DND-41 (cell line): ENCODE data around the gene EIF5B.
"Not testable (repeated sequence)": the region's sequence is repeated elsewhere in the genome, so short reads cannot be mapped to it uniquely, and the experiment has no call there.

Experiments used
- ATAC-seq: fragments of 200-7000 bp; cut with Tn5 transposase; 3 replicates; pipeline ENCODE4 v1.9.1; 2021; ENCODE audit warnings: low read depth; ENCODE audit not compliant: insufficient read depth
- DNase-seq: peaks from one replicate; pipeline ENCODE4 v3.0.0-alpha.2; 2020
- H2AFZ ChIP-seq: 2 replicates; pipeline ENCODE4 v1.6.0; 2012; ENCODE audit warnings: low read depth, low read length
- H3K27ac ChIP-seq: 2 replicates; pipeline ENCODE4 v1.5.1; 2012; ENCODE audit warnings: low read length, inconsistent platforms
- H3K27me3 ChIP-seq: fragments of 200-600 bp; sonication (generic); 2 replicates; pipeline ENCODE4 v1.6.0; 2012; ENCODE audit warnings: low read length, mild to moderate bottlenecking, inconsistent platforms; ENCODE audit not compliant: insufficient read depth, poor library complexity
- H3K36me3 ChIP-seq: 2 replicates; pipeline ENCODE4 v1.5.1; 2012; ENCODE audit warnings: low read length, inconsistent platforms; ENCODE audit not compliant: insufficient read depth
- H3K4me1 ChIP-seq: 2 replicates; pipeline ENCODE4 v1.5.1; 2012; ENCODE audit warnings: mild to moderate bottlenecking, low read length; ENCODE audit not compliant: insufficient read depth
- H3K4me2 ChIP-seq: 2 replicates; pipeline ENCODE4 v1.6.0; 2012; ENCODE audit warnings: mild to moderate bottlenecking, moderate library complexity, low read length, inconsistent platforms; ENCODE audit not compliant: insufficient read depth
- H3K4me3 ChIP-seq, 2 experiments: fragments of 200-600 bp in 1 of 2; shearing (Covaris generic) in 1 of 2; 2 replicates each; pipeline ENCODE4 v1.5.1; 2012 to 2016; ENCODE audit warnings: inconsistent platforms in 2 of 2, low read length in 2 of 2, mild to moderate bottlenecking in 2 of 2, low read depth in 1 of 2, moderate library complexity in 1 of 2
- H3K79me2 ChIP-seq: 2 replicates; pipeline ENCODE4 v1.6.0; 2012; ENCODE audit warnings: low read length, inconsistent platforms; ENCODE audit not compliant: insufficient read depth
- H3K9ac ChIP-seq: 2 replicates; pipeline ENCODE4 v1.6.0; 2012; ENCODE audit warnings: low read depth, mild to moderate bottlenecking, inconsistent platforms, low read length, moderate library complexity
- H3K9me3 ChIP-seq: 2 replicates; pipeline ENCODE4 v1.5.1; 2012; ENCODE audit warnings: low read length, moderate library complexity, mild to moderate bottlenecking, inconsistent platforms; ENCODE audit not compliant: insufficient read depth, severe bottlenecking
- H4K20me1 ChIP-seq: 2 replicates; pipeline ENCODE4 v1.6.0; 2012; ENCODE audit warnings: low read length; ENCODE audit not compliant: insufficient read depth
- EZH2 ChIP-seq: IDR thresholded peaks from 3 replicates; pipeline ENCODE4 v1.6.1; 2012; ENCODE audit warnings: borderline replicate concordance, low read depth, mild to moderate bottlenecking, moderate library complexity, low read length, inconsistent platforms; ENCODE audit not compliant: severe bottlenecking
- TF ChIP-seq, protein P1 (sequence below): IDR thresholded peaks from 2 replicates; pipeline ENCODE4 v1.5.1; 2012; ENCODE audit warnings: borderline replicate concordance, low read length, moderate library complexity, mild to moderate bottlenecking; ENCODE audit not compliant: poor library complexity, severe bottlenecking; ENCODE audit errors: extremely low read depth

Gene EIF5B

DNA sequence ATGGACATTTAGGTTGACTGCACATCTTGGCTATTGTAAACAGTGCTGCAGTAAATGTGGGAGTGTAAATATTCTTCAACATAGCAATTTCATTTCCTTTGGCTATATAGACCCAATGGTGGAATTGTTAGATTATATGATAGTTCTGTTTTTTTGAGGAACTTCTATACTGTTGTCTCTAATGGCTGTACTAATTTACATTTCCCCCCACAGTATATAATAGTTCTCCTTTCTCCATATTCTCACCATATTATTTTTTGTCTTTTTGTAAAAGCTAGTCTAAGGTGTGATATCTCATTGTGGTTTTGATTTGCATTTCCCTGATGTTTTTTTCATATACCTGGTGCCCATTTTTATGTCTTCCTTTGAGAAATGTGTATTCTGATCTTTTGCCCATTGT lies 13.0 kb downstream of the EIF5B start:
- ATAC-seq (no peak), DNase-seq (no peak)
- peaks cover 56% of the 10 kb centered on the region; the same call in 1 of the 2 replicates for H4K20me1 ChIP-seq
- H3K9ac ChIP-seq: no peak overlapping the region
- H3K4me3 ChIP-seq: no peak overlapping the region
- peaks cover 2% of the 10 kb centered on the region; the same call in 1 of the 2 replicates for H3K36me3 ChIP-seq
- no peak overlapping the region for H3K27ac ChIP-seq
- H3K27me3 ChIP-seq: no peaks in the 10 kb centered on the region
- H3K4me2 ChIP-seq: no peak overlapping the region
- H3K9me3 ChIP-seq: no peaks in the 10 kb centered on the region
- H3K4me1 ChIP-seq: no peaks in the 10 kb centered on the region
- TF ChIP-seq, protein P1, sequence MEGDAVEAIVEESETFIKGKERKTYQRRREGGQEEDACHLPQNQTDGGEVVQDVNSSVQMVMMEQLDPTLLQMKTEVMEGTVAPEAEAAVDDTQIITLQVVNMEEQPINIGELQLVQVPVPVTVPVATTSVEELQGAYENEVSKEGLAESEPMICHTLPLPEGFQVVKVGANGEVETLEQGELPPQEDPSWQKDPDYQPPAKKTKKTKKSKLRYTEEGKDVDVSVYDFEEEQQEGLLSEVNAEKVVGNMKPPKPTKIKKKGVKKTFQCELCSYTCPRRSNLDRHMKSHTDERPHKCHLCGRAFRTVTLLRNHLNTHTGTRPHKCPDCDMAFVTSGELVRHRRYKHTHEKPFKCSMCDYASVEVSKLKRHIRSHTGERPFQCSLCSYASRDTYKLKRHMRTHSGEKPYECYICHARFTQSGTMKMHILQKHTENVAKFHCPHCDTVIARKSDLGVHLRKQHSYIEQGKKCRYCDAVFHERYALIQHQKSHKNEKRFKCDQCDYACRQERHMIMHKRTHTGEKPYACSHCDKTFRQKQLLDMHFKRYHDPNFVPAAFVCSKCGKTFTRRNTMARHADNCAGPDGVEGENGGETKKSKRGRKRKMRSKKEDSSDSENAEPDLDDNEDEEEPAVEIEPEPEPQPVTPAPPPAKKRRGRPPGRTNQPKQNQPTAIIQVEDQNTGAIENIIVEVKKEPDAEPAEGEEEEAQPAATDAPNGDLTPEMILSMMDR: no peak
- no peak for TF ChIP-seq EZH2
- peaks cover 98% of the 10 kb centered on the region for H3K79me2 ChIP-seq
- H2AFZ ChIP-seq: no peak overlapping the region

DNA sequence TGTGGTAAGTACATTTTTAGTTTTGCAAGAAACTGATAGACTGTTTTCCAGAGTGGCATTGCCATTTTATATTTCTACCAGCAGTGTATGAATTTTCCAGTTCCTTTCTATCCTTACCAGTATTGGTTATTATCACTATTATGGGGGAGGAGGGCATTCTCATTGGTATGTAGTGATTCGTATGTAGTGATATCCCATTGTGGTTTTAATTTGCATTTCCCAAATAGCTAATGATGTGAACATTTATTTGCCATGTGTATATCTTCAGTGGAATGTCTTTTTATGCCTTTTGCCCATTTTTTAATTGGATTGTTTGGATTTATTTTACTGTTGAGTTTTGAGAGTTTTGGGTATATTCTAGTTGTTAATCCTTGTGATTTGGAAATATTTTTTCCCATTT lies 16.9 kb downstream of the EIF5B start:
- TF ChIP-seq EZH2: no peak
- TF ChIP-seq, protein P1: no peak
- Histone ChIP-seq H2AFZ (no peak overlapping the region), H3K9ac (no peak overlapping the region), H3K4me2 (no peak overlapping the region), H4K20me1 (peaks cover 52% of the 10 kb centered on the region; the same call in 1 of the 2 replicates), H3K27me3 (no peaks in the 10 kb centered on the region), H3K4me1 (no peaks in the 10 kb centered on the region), H3K4me3 (no peak overlapping the region), H3K36me3 (no peaks in the 10 kb centered on the region), H3K79me2 (peaks cover 97% of the 10 kb centered on the region), H3K9me3 (no peaks in the 10 kb centered on the region), H3K27ac (no peak overlapping the region)
- DNase-seq (no peak), ATAC-seq (no peak)

DNA sequence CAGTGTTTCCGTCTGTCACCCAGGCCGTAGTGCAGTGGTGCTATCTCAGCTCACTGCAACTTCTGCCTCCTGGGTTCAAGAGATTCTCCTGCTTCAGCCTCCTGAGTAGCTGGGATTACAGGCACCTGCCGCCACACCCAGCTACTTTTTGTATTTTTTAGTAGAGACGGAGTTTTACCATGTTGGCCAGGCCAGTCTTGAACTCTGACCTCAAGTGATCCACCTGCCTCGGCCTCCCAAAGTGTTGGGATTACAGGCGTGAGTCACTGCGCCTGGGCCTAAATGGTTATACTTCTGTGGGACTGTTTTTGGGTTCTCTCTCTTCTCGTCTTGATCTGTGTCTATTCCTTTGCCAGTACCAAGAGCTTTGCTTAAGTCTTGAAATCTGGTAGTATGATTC lies 17.6 kb downstream of the EIF5B start:
- peaks cover 96% of the 10 kb centered on the region for H3K79me2 ChIP-seq
- H3K4me3 ChIP-seq, H3K4me2 ChIP-seq, H3K36me3 ChIP-seq, H3K27me3 ChIP-seq, ATAC-seq, H2AFZ ChIP-seq, H3K27ac ChIP-seq, DNase-seq, H3K9ac ChIP-seq, H3K9me3 ChIP-seq, H3K4me1 ChIP-seq: not testable (repeated sequence)
- peaks cover 50% of the 10 kb centered on the region; the same call in 1 of the 2 replicates for H4K20me1 ChIP-seq

DNA sequence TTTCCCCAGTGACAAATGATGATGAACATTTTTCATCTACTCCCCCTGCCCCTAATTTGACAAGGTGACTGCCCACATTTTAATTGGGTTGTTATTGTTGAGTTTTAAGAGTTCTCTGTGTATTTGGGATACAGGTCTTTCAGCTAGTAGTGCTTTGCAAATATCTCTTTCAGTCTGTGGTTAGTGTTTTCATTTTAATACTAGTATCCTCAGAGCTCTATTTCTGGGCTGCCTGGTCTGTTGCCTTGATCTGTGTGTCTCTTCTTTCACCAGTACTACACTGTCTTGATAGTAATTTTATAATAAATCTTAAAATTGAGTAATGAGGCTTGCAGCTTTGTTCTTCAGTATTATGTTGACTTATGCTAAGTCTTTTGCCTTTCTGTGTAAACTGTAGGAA lies 19.7 kb downstream of the EIF5B start:
- TF ChIP-seq EZH2: no peak
- TF ChIP-seq, protein P1: no peak
- H3K4me2 ChIP-seq: no peak overlapping the region

More for the DNA sequence above, 19.7 kb downstream of the EIF5B start:
- H3K27ac ChIP-seq: no peak overlapping the region
- DNase-seq (no peak), ATAC-seq (no peak)
- no peaks in the 10 kb centered on the region for H3K9me3 ChIP-seq
- H3K4me1 ChIP-seq: no peaks in the 10 kb centered on the region
- no peaks in the 10 kb centered on the region for H3K27me3 ChIP-seq
- H3K79me2 ChIP-seq: peaks cover 76% of the 10 kb centered on the region
- H3K4me3 ChIP-seq: no peak overlapping the region
- no peaks in the 10 kb centered on the region for H3K36me3 ChIP-seq
- H3K9ac ChIP-seq: no peak overlapping the region
- no peak overlapping the region for H2AFZ ChIP-seq
- peaks cover 38% of the 10 kb centered on the region; the same call in 1 of the 2 replicates for H4K20me1 ChIP-seq
